GM12874 (cell line): ENCODE data around the gene RPS17.

Source experiments
- CTCF ChIP-seq: IDR thresholded peaks from 2 replicates; pipeline ENCODE4 v1.5.1; 2011; ENCODE audit warnings: low read depth, mild to moderate bottlenecking, control low read depth, low read length, moderate library complexity; ENCODE audit not compliant: insufficient read depth

RPS17 gene

GRCh38 chr15:82571722-82572222, 31.5 kb upstream of the RPS17 start:
- TF ChIP-seq CTCF: no peak

GRCh38 chr15:82570721-82571508, 30.7 kb upstream of the RPS17 start:
- no peak for TF ChIP-seq CTCF

- no peak for TF ChIP-seq CTCF
Observed at GRCh38 chr15:82569834-82570233, 29.6 kb upstream of the RPS17 start.

DNA sequence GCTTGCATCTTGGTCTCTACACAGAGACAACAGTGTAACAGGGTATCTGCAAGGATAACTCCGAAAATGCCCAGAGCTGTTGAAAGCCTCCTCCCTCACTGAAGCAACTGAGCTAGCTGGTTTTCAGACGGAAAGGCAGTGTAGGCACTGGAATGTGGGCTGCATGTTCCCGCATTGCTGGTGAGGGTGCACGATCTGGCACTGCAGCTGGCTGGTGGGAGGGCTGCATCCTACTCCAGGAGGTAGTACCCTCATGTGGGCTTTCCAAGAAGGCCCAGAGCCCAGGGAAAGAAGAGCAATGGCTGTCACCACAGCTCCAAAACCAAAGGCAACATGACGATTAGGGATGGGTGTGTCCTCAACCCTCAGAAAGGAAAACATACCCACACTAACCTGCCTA, 28.7 kb upstream of the RPS17 start:
- no peak for TF ChIP-seq CTCF

DNA sequence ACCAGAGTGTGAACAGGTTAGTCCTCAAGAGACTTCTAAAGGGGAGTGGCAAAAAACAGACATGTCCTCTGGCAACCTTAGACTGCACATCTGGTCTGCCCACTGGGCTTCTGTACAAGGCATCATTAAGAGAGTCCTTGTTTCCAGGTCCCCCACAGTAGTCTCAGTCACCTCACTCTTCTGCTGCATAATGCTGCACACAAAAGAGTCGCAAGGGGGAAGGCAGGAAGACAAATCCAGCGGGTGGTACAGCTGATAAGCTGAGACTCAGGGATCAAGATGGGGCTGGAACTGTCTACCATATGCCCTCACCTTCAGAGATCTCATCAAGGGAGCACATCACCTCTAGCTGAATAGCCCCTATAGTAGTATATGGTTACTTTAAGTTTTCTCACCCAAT, 27.4 kb upstream of the RPS17 start:
- TF ChIP-seq CTCF: no peak

DNA sequence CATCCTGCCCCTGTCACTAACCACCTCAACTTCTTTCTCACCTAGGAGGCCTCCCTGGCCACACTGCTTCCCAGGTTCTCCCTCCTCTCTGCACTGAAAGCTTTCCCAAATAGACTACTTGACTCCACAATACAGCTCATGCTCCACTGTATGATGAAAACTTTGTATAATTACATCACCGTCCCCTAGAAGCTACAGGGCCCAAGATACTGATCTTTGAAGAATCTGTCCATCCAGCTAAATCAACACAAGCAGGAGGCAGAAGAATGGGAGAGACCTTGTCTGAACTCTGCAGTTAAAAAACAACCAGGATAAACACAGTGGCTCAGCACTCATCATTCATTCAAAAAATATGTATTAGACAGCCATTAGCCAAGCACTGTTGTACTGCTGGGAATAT, 26.4 kb upstream of the RPS17 start:
- TF ChIP-seq CTCF: no peak

- TF ChIP-seq CTCF: no peak
Observed at GRCh38 chr15:82558502-82558901, 18.2 kb upstream of the RPS17 start.
